ENCODE results near the gene NELL1. TPM values are rescaled to one million over a fixed set of nuclear protein-coding genes. Genes with fewer than 3 reads are reported as not detected.
"Not testable (repeated sequence)": the region's sequence is repeated elsewhere in the genome, so short reads cannot be mapped to it uniquely, and the experiment has no call there.

NELL1 gene
- total RNA-seq, 2 donors from 2014 or later: not detected

- DNase-seq: no peak
- ATAC-seq: no peak
- intact Hi-C loops (cut with DNase I): no loop called here
Measured at GRCh38 chr11:21137803-21138202, 468.4 kb downstream of the NELL1 start.

GRCh38 chr11:21141557-21141956, 472.2 kb downstream of the NELL1 start:
- DNase-seq, ATAC-seq: not testable (repeated sequence)
- intact Hi-C loops (cut with DNase I): loop anchor here in 1 of 2 donors (5.0 kb wide), 2 partner anchors 371 to 986 kb away; no protein-coding TSS in a partner anchor

- intact Hi-C loops (cut with DNase I): loop anchor here in 1 of 2 donors (5.0 kb wide), 2 partner anchors 370 to 985 kb away; no protein-coding TSS in a partner anchor
- ATAC-seq: no peak
Measured at GRCh38 chr11:21142007-21142406, 472.6 kb downstream of the NELL1 start.

GRCh38 chr11:21144531-21144930, 475.1 kb downstream of the NELL1 start:
- no peak for ATAC-seq
- intact Hi-C loops (cut with DNase I): loop anchor here in 1 of 2 donors (5.0 kb wide), 2 partner anchors 368 to 983 kb away; no protein-coding TSS in a partner anchor
- no peak for DNase-seq

More at GRCh38 chr11:21142007-21142406, 472.6 kb downstream of the NELL1 start:
- no peak for DNase-seq

- no peak for ATAC-seq
- intact Hi-C loops (cut with DNase I): no loop called here
- DNase-seq: no peak
Measured at GRCh38 chr11:21148376-21148775, 479.0 kb downstream of the NELL1 start.

- ATAC-seq (no peak), DNase-seq (no peak)
- intact Hi-C loops (cut with DNase I): no loop called here
Measured at GRCh38 chr11:21160140-21160539, 490.8 kb downstream of the NELL1 start.

- no peak for ATAC-seq
- DNase-seq: no peak
- intact Hi-C loops (cut with DNase I): no loop called here
Measured at GRCh38 chr11:21169639-21170038, 500.3 kb downstream of the NELL1 start.

- ATAC-seq (no peak), DNase-seq (no peak)
- intact Hi-C loops (cut with DNase I): no loop called here
Measured at GRCh38 chr11:21173476-21173875, 504.1 kb downstream of the NELL1 start.

- no peak for ATAC-seq
Measured at GRCh38 chr11:21174781-21175180, 505.4 kb downstream of the NELL1 start.

GRCh38 chr11:21177379-21177778, 508.0 kb downstream of the NELL1 start:
- intact Hi-C loops (cut with DNase I): no loop called here

More at GRCh38 chr11:21174781-21175180, 505.4 kb downstream of the NELL1 start:
- intact Hi-C loops (cut with DNase I): no loop called here
- DNase-seq: no peak

GRCh38 chr11:21179770-21180169, 510.4 kb downstream of the NELL1 start:
- DNase-seq (no peak), ATAC-seq (no peak)
- intact Hi-C loops (cut with DNase I): no loop called here

More at GRCh38 chr11:21177379-21177778, 508.0 kb downstream of the NELL1 start:
- no peak for DNase-seq
- ATAC-seq: no peak

- intact Hi-C loops (cut with DNase I): no loop called here
- no peak for ATAC-seq
Measured at GRCh38 chr11:21180182-21180581, 510.8 kb downstream of the NELL1 start.

GRCh38 chr11:21185959-21186358, 516.6 kb downstream of the NELL1 start:
- intact Hi-C loops (cut with DNase I): no loop called here
- no peak for ATAC-seq
- DNase-seq: no peak

More at GRCh38 chr11:21180182-21180581, 510.8 kb downstream of the NELL1 start:
- no peak for DNase-seq

GRCh38 chr11:21190181-21190580, 520.8 kb downstream of the NELL1 start:
- DNase-seq (no peak), ATAC-seq (no peak)
- intact Hi-C loops (cut with DNase I): no loop called here

GRCh38 chr11:21195995-21196394, 526.6 kb downstream of the NELL1 start:
- intact Hi-C loops (cut with DNase I): no loop called here
- ATAC-seq (peak; percentile 61 to 73), DNase-seq (no peak)

- ATAC-seq (no peak), DNase-seq (no peak)
- intact Hi-C loops (cut with DNase I): no loop called here
Measured at GRCh38 chr11:21198498-21198897, 529.1 kb downstream of the NELL1 start.

GRCh38 chr11:21205205-21205604, 535.8 kb downstream of the NELL1 start:
- DNase-seq (no peak), ATAC-seq (no peak)
- intact Hi-C loops (cut with DNase I): no loop called here

- no peak for DNase-seq
- intact Hi-C loops (cut with DNase I): loop anchor here in 1 of 2 donors (10.0 kb wide), 1 partner anchor 59 kb away; no protein-coding TSS in a partner anchor
- ATAC-seq: peak in 1 of 2 donors; percentile 44
Measured at GRCh38 chr11:21225860-21226259, 556.5 kb downstream of the NELL1 start.

- intact Hi-C loops (cut with DNase I): loop anchor here in 1 of 2 donors (10.0 kb wide), 1 partner anchor 56 kb away; no protein-coding TSS in a partner anchor
- DNase-seq (no peak), ATAC-seq (no peak)
Measured at GRCh38 chr11:21229224-21229623, 559.8 kb downstream of the NELL1 start.

- no peak for DNase-seq
- intact Hi-C loops (cut with DNase I): no loop called here
- ATAC-seq: no peak
Measured at GRCh38 chr11:21250196-21250595, 580.8 kb downstream of the NELL1 start.

GRCh38 chr11:21254055-21254454, 584.7 kb downstream of the NELL1 start:
- intact Hi-C loops (cut with DNase I): no loop called here
- DNase-seq (no peak), ATAC-seq (no peak)
